ENCODE measurements around the gene LY6G6C. TPM values are rescaled to one million over a fixed set of nuclear protein-coding genes. Genes with fewer than 3 reads are reported as not detected.

Gene LY6G6C
- total and polyA plus RNA-seq, 2 of the 4 experiments (the other 2 are of a cell fraction) = not detected

- Histone ChIP-seq H3K18ac (ENCODE audit: low read depth, low read length) (no peak overlapping the region), H2AFZ (replicated peaks; ENCODE audit: low read length, poor library complexity) (no peak overlapping the region), H3K23ac (ENCODE audit: low read depth, low read length) (no peak overlapping the region), H3K79me1 (ENCODE audit: low read depth in 1 of 2, low read length in 2 of 2) (peaks cover 0 to 2% of the 10 kb centered on the region in 2 experiments; a peak in 1 of 4 replicates), H4K91ac (ENCODE audit: insufficient read depth, low read depth, low read length) (no peak overlapping the region), H3K14ac (replicated peaks; ENCODE audit: low read depth, low read length) (no peak overlapping the region), H3K4me1 (ENCODE audit: control insufficient read depth, insufficient read depth, low read length) (peaks cover 3% of the 10 kb centered on the region; the same call in 1 of the 2 replicates), H3K36me3 (ENCODE audit: control insufficient read depth, insufficient read depth, low read length) (peaks cover 62% of the 10 kb centered on the region), H3K27me3 (ENCODE audit: control insufficient read depth, insufficient read depth, low read length) (no peaks in the 10 kb centered on the region), H2BK5ac (ENCODE audit: low read depth, low read length, poor library complexity, severe bottlenecking) (no peak overlapping the region), H2BK120ac (ENCODE audit: low read depth, low read length) (no peak overlapping the region), H2AK5ac (ENCODE audit: low read depth, low read length) (no peak overlapping the region), H2BK15ac (ENCODE audit: low read depth, low read length) (no peak overlapping the region), H3K9me1 (ENCODE audit: insufficient read depth, low read length) (0 out of 2 replicates have a peak, but pooled peaks cover 5% of the 10 kb centered on the region), H2BK20ac (ENCODE audit: low read depth, low read length) (no peak overlapping the region), H3K4ac (ENCODE audit: low read depth, low read length) (no peak overlapping the region), H3K4me3 (ENCODE audit: insufficient read depth, low read depth, low read length) (no peak overlapping the region), H4K20me1 (ENCODE audit: insufficient read depth, low read length) (no peaks in the 10 kb centered on the region), H4K5ac (ENCODE audit: low read depth, low read length) (no peak overlapping the region), H3K9me3 (ENCODE audit: control insufficient read depth, insufficient read depth, low read length) (no peaks in the 10 kb centered on the region), H3K4me2 (ENCODE audit: low read depth, low read length) (no peak overlapping the region), H3K9ac (ENCODE audit: low read depth, low read length) (no peak overlapping the region), H2AK9ac (replicated peaks; ENCODE audit: low read depth, low read length, poor library complexity) (no peak overlapping the region), H3K56ac (ENCODE audit: extremely low read depth, insufficient read depth, low read length) (no peak overlapping the region), H3K27ac (ENCODE audit: insufficient read depth, low read length) (no peak overlapping the region), H4K8ac (ENCODE audit: low read depth in 2 of 2, low read length in 2 of 2) (no peak overlapping the region)
- no peak for ATAC-seq (ENCODE audit: low read depth)
- dilution Hi-C loops (cut with HindIII; ENCODE audit: low sequenced_read_pairs, unreplicated experiment) = no loop called here
- no CpG with 5 or more reads among the region's 14 CpGs for WGBS, 2 experiments (ENCODE audit: extremely low coverage in 2 of 2, insufficient read length in 1 of 2)
- in situ Hi-C loops (cut with MboI; ENCODE audit: low sequenced_read_pairs) = loop anchor here (10.0 kb wide), 2 partner anchors 147 to 257 kb away; partner anchors contain the start of gene CFB
- no peak for DNase-seq
- BruUV-seq (replicated peaks) = no TSS peak
- ChIA-PET POLR2A (ENCODE audit: unreplicated experiment) (no interaction called here), CTCF (no interaction called here)
- intact Hi-C loops (cut with micrococcal nuclease) = no loop called here
- TF ChIP-seq RCOR1 (IDR thresholded peaks at IDR 0.05; ENCODE audit: insufficient replicate concordance, low read length) (no peak), RAD21 (IDR thresholded peaks at IDR 0.05; ENCODE audit: low read length) (no peak), MAZ (IDR thresholded peaks at IDR 0.05; ENCODE audit: borderline replicate concordance, low read depth, low read length) (no peak), CHD1 (IDR thresholded peaks at IDR 0.05; ENCODE audit: low read depth, low read length) (no peak), FOS (IDR thresholded peaks at IDR 0.05; ENCODE audit: low read depth, low read length) (no peak), SMC3 (IDR thresholded peaks at IDR 0.05; ENCODE audit: low read depth, low read length) (no peak), RFX5 (IDR thresholded peaks at IDR 0.05; ENCODE audit: low read depth, low read length) (no peak), POLR2A (IDR thresholded peaks at IDR 0.05; ENCODE audit: low read depth, low read length) (no peak), NFE2L2 (IDR thresholded peaks at IDR 0.05; ENCODE audit: low read depth, low read length) (no peak), MAFK (IDR thresholded peaks at IDR 0.05; ENCODE audit: low read depth, low read length) (no peak)
- TF ChIP-seq, protein P1, sequence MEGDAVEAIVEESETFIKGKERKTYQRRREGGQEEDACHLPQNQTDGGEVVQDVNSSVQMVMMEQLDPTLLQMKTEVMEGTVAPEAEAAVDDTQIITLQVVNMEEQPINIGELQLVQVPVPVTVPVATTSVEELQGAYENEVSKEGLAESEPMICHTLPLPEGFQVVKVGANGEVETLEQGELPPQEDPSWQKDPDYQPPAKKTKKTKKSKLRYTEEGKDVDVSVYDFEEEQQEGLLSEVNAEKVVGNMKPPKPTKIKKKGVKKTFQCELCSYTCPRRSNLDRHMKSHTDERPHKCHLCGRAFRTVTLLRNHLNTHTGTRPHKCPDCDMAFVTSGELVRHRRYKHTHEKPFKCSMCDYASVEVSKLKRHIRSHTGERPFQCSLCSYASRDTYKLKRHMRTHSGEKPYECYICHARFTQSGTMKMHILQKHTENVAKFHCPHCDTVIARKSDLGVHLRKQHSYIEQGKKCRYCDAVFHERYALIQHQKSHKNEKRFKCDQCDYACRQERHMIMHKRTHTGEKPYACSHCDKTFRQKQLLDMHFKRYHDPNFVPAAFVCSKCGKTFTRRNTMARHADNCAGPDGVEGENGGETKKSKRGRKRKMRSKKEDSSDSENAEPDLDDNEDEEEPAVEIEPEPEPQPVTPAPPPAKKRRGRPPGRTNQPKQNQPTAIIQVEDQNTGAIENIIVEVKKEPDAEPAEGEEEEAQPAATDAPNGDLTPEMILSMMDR (conservative IDR thresholded peaks at IDR 0.05; ENCODE audit: low read depth, low read length) = no peak
- TF ChIP-seq, protein P2, sequence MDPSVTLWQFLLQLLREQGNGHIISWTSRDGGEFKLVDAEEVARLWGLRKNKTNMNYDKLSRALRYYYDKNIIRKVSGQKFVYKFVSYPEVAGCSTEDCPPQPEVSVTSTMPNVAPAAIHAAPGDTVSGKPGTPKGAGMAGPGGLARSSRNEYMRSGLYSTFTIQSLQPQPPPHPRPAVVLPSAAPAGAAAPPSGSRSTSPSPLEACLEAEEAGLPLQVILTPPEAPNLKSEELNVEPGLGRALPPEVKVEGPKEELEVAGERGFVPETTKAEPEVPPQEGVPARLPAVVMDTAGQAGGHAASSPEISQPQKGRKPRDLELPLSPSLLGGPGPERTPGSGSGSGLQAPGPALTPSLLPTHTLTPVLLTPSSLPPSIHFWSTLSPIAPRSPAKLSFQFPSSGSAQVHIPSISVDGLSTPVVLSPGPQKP (IDR thresholded peaks at IDR 0.05; ENCODE audit: borderline replicate concordance, low read depth, low read length) = no peak
- TF ChIP-seq, protein P3, sequence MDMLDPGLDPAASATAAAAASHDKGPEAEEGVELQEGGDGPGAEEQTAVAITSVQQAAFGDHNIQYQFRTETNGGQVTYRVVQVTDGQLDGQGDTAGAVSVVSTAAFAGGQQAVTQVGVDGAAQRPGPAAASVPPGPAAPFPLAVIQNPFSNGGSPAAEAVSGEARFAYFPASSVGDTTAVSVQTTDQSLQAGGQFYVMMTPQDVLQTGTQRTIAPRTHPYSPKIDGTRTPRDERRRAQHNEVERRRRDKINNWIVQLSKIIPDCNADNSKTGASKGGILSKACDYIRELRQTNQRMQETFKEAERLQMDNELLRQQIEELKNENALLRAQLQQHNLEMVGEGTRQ (IDR thresholded peaks at IDR 0.05; ENCODE audit: low read depth, low read length) = no peak
Observed at GRCh38 chr6:31687860-31688693, 33.5 kb downstream of the LY6G6C start.
